Activated naive CD8-positive, alpha-beta T cell treated with anti-CD3 and anti-CD28 coated beads, Interleukin-2, amount 50 U/mL, for 24 hours (primary cell): ENCODE measurements around the gene BCKDHB.
A peak's percentile ranks its signal among the peaks of the same experiment; 100 is the strongest.

Experiments
- ATAC-seq: fragments of 150-1000 bp; cut with Tn5 transposase; one replicate; pipeline ENCODE4 v1.10.0; 2021
- DNase-seq: peaks from one replicate; pipeline ENCODE4 v3.0.0; 2021
- H3K27ac Mint-ChIP-seq: one replicate; pipeline ENCODE4 v1.8.0; 2021; ENCODE audit warnings: mild to moderate bottlenecking, mixed read lengths
- H3K27me3 Mint-ChIP-seq: one replicate; pipeline ENCODE4 v1.8.0; 2021; ENCODE audit warnings: mixed read lengths
- H3K36me3 Mint-ChIP-seq: one replicate; pipeline ENCODE4 v1.8.0; 2021; ENCODE audit warnings: low read depth, mixed read lengths
- H3K4me1 Mint-ChIP-seq: one replicate; pipeline ENCODE4 v1.8.0; 2021; ENCODE audit warnings: mixed read lengths
- H3K4me3 Mint-ChIP-seq: one replicate; pipeline ENCODE4 v1.8.0; 2021; ENCODE audit warnings: mild to moderate bottlenecking, moderate library complexity, mixed read lengths
- H3K9me3 Mint-ChIP-seq: one replicate; pipeline ENCODE4 v1.8.0; 2021; ENCODE audit warnings: mixed read lengths

Gene BCKDHB

GRCh38 chr6:80165819-80166218 lies 59.3 kb downstream of the BCKDHB start:
- Mint-ChIP-seq H3K27ac (peak overlapping the region; percentile 7), H3K9me3 (no peaks in the 10 kb centered on the region), H3K27me3 (no peaks in the 10 kb centered on the region), H3K4me3 (no peak overlapping the region), H3K36me3 (peaks cover 3% of the 10 kb centered on the region), H3K4me1 (peaks cover 2% of the 10 kb centered on the region)
- DNase-seq = no peak
- ATAC-seq = no peak

GRCh38 chr6:80170433-80170832 lies 64.0 kb downstream of the BCKDHB start:
- Mint-ChIP-seq H3K4me3 (no peak overlapping the region), H3K27me3 (no peaks in the 10 kb centered on the region), H3K9me3 (no peaks in the 10 kb centered on the region), H3K27ac (no peak overlapping the region), H3K36me3 (peaks cover 14% of the 10 kb centered on the region), H3K4me1 (peaks cover 2% of the 10 kb centered on the region)
- DNase-seq (no peak), ATAC-seq (no peak)

- H3K27me3 Mint-ChIP-seq = no peaks in the 10 kb centered on the region
- DNase-seq = no peak
These were observed 66.9 kb downstream of the BCKDHB start for GRCh38 chr6:80173411-80173810.

GRCh38 chr6:80174900-80175572 lies 68.6 kb downstream of the BCKDHB start:
- Mint-ChIP-seq H3K9me3 (no peaks in the 10 kb centered on the region), H3K4me1 (no peaks in the 10 kb centered on the region), H3K27ac (no peak overlapping the region), H3K4me3 (no peak overlapping the region), H3K36me3 (peaks cover 14% of the 10 kb centered on the region), H3K27me3 (no peaks in the 10 kb centered on the region)
- no peak for ATAC-seq
- no peak for DNase-seq

More at GRCh38 chr6:80173411-80173810, 66.9 kb downstream of the BCKDHB start:
- no peaks in the 10 kb centered on the region for H3K9me3 Mint-ChIP-seq
- H3K4me1 Mint-ChIP-seq = no peaks in the 10 kb centered on the region
- H3K27ac Mint-ChIP-seq = no peak overlapping the region
- no peak overlapping the region for H3K4me3 Mint-ChIP-seq
- H3K36me3 Mint-ChIP-seq = peaks cover 14% of the 10 kb centered on the region
- no peak for ATAC-seq

GRCh38 chr6:80179695-80180094 lies 73.2 kb downstream of the BCKDHB start:
- H3K36me3 Mint-ChIP-seq = peaks cover 11% of the 10 kb centered on the region
- H3K27me3 Mint-ChIP-seq = no peaks in the 10 kb centered on the region
- no peak for DNase-seq
- ATAC-seq = peak; percentile 59
- H3K4me1 Mint-ChIP-seq = no peaks in the 10 kb centered on the region
- H3K9me3 Mint-ChIP-seq = peaks cover 2% of the 10 kb centered on the region
- no peak overlapping the region for H3K27ac Mint-ChIP-seq
- no peak overlapping the region for H3K4me3 Mint-ChIP-seq

GRCh38 chr6:80181352-80182081 lies 75.0 kb downstream of the BCKDHB start:
- no peaks in the 10 kb centered on the region for H3K27me3 Mint-ChIP-seq
- no peak overlapping the region for H3K4me3 Mint-ChIP-seq
- DNase-seq = no peak
- no peak for ATAC-seq
- no peak overlapping the region for H3K27ac Mint-ChIP-seq
- peaks cover 19% of the 10 kb centered on the region for H3K36me3 Mint-ChIP-seq
- H3K4me1 Mint-ChIP-seq = no peaks in the 10 kb centered on the region
- H3K9me3 Mint-ChIP-seq = peaks cover 12% of the 10 kb centered on the region

GRCh38 chr6:80182308-80182707 lies 75.8 kb downstream of the BCKDHB start:
- H3K4me3 Mint-ChIP-seq = no peak overlapping the region
- H3K36me3 Mint-ChIP-seq = peaks cover 20% of the 10 kb centered on the region
- no peaks in the 10 kb centered on the region for H3K4me1 Mint-ChIP-seq
- DNase-seq (no peak), ATAC-seq (no peak)
- peaks cover 14% of the 10 kb centered on the region for H3K9me3 Mint-ChIP-seq
- H3K27me3 Mint-ChIP-seq = no peaks in the 10 kb centered on the region
- H3K27ac Mint-ChIP-seq = no peak overlapping the region

- Mint-ChIP-seq H3K36me3 (peaks cover 23% of the 10 kb centered on the region), H3K27ac (no peak overlapping the region), H3K27me3 (no peaks in the 10 kb centered on the region), H3K4me3 (no peak overlapping the region), H3K4me1 (no peaks in the 10 kb centered on the region), H3K9me3 (peaks cover 17% of the 10 kb centered on the region)
- DNase-seq (no peak), ATAC-seq (no peak)
These were observed 76.7 kb downstream of the BCKDHB start for GRCh38 chr6:80183019-80183795.

GRCh38 chr6:80185492-80185891 lies 79.0 kb downstream of the BCKDHB start:
- peaks cover 17% of the 10 kb centered on the region for H3K9me3 Mint-ChIP-seq
- DNase-seq = no peak
- H3K4me1 Mint-ChIP-seq = no peaks in the 10 kb centered on the region
- H3K27ac Mint-ChIP-seq = no peak overlapping the region
- no peak overlapping the region for H3K4me3 Mint-ChIP-seq
- no peak for ATAC-seq
- H3K27me3 Mint-ChIP-seq = no peaks in the 10 kb centered on the region
- peaks cover 23% of the 10 kb centered on the region for H3K36me3 Mint-ChIP-seq

GRCh38 chr6:80186082-80186481 lies 79.6 kb downstream of the BCKDHB start:
- H3K9me3 Mint-ChIP-seq = peaks cover 17% of the 10 kb centered on the region
- ATAC-seq (no peak), DNase-seq (no peak)
- no peak overlapping the region for H3K27ac Mint-ChIP-seq
- no peaks in the 10 kb centered on the region for H3K27me3 Mint-ChIP-seq
- peaks cover 23% of the 10 kb centered on the region for H3K36me3 Mint-ChIP-seq
- H3K4me3 Mint-ChIP-seq = no peak overlapping the region
- H3K4me1 Mint-ChIP-seq = no peaks in the 10 kb centered on the region

- H3K27ac Mint-ChIP-seq = no peak overlapping the region
- H3K9me3 Mint-ChIP-seq = no peaks in the 10 kb centered on the region
- H3K4me1 Mint-ChIP-seq = no peaks in the 10 kb centered on the region
- DNase-seq (no peak), ATAC-seq (no peak)
- H3K36me3 Mint-ChIP-seq = no peaks in the 10 kb centered on the region
- no peak overlapping the region for H3K4me3 Mint-ChIP-seq
- no peaks in the 10 kb centered on the region for H3K27me3 Mint-ChIP-seq
These were observed 90.4 kb downstream of the BCKDHB start for GRCh38 chr6:80196906-80197305.

GRCh38 chr6:80197474-80197873 lies 91.0 kb downstream of the BCKDHB start:
- no peaks in the 10 kb centered on the region for H3K4me1 Mint-ChIP-seq
- H3K4me3 Mint-ChIP-seq = no peak overlapping the region
- DNase-seq (no peak), ATAC-seq (no peak)
- no peak overlapping the region for H3K27ac Mint-ChIP-seq
- peaks cover 3% of the 10 kb centered on the region for H3K36me3 Mint-ChIP-seq
- no peaks in the 10 kb centered on the region for H3K9me3 Mint-ChIP-seq
- no peaks in the 10 kb centered on the region for H3K27me3 Mint-ChIP-seq

GRCh38 chr6:80197986-80198385 lies 91.5 kb downstream of the BCKDHB start:
- no peaks in the 10 kb centered on the region for H3K9me3 Mint-ChIP-seq
- no peak for DNase-seq
- no peak overlapping the region for H3K4me3 Mint-ChIP-seq
- no peak overlapping the region for H3K27ac Mint-ChIP-seq
- H3K36me3 Mint-ChIP-seq = peaks cover 3% of the 10 kb centered on the region
- no peak for ATAC-seq
- no peaks in the 10 kb centered on the region for H3K4me1 Mint-ChIP-seq
- no peaks in the 10 kb centered on the region for H3K27me3 Mint-ChIP-seq

GRCh38 chr6:80203283-80203682 lies 96.8 kb downstream of the BCKDHB start:
- no peaks in the 10 kb centered on the region for H3K4me1 Mint-ChIP-seq
- ATAC-seq (no peak), DNase-seq (no peak)
- H3K9me3 Mint-ChIP-seq = no peaks in the 10 kb centered on the region
- peaks cover 9% of the 10 kb centered on the region for H3K36me3 Mint-ChIP-seq
- H3K4me3 Mint-ChIP-seq = no peak overlapping the region
- no peak overlapping the region for H3K27ac Mint-ChIP-seq
- no peaks in the 10 kb centered on the region for H3K27me3 Mint-ChIP-seq

- DNase-seq (no peak), ATAC-seq (no peak)
- Mint-ChIP-seq H3K27ac (no peak overlapping the region), H3K9me3 (no peaks in the 10 kb centered on the region), H3K4me3 (no peak overlapping the region), H3K4me1 (no peaks in the 10 kb centered on the region), H3K36me3 (peaks cover 9% of the 10 kb centered on the region), H3K27me3 (no peaks in the 10 kb centered on the region)
These were observed 98.9 kb downstream of the BCKDHB start for GRCh38 chr6:80205404-80205803.
